DOHH2 (cell line): ENCODE results near the gene BMAL2.

Source experiments
- H3F3A ChIP-seq: fragments of 200-600 bp; sonication (generic), shearing (Covaris generic); 2 replicates; pipeline ENCODE4 v1.6.0; 2016; ENCODE audit warnings: antibody characterized with exemption, mild to moderate bottlenecking; ENCODE audit not compliant: control insufficient read depth, insufficient read depth
- H3K27ac ChIP-seq: fragments of 200-600 bp; sonication (generic); 2 replicates; pipeline ENCODE4 v1.5.1; 2014; ENCODE audit warnings: low read depth, mild to moderate bottlenecking, low read length, moderate library complexity
- H3K27me3 ChIP-seq: fragments of 200-600 bp; sonication (generic); 2 replicates; pipeline ENCODE4 v1.6.1; 2014; ENCODE audit warnings: mild to moderate bottlenecking, low read length, mixed read lengths; ENCODE audit not compliant: control insufficient read depth
- H3K36me3 ChIP-seq: fragments of 200-600 bp; sonication (generic); 2 replicates; pipeline ENCODE4 v1.6.1; 2014; ENCODE audit warnings: mild to moderate bottlenecking, low read length, moderate library complexity, mixed read lengths; ENCODE audit not compliant: control insufficient read depth
- H3K4me1 ChIP-seq: fragments of 200-600 bp; sonication (generic); 2 replicates; pipeline ENCODE4 v1.6.1; 2014; ENCODE audit warnings: mild to moderate bottlenecking, low read length, mixed read lengths; ENCODE audit not compliant: control insufficient read depth
- H3K4me2 ChIP-seq: fragments of 200-600 bp; sonication (generic); 2 replicates; pipeline ENCODE4 v1.6.0; 2014; ENCODE audit warnings: mild to moderate bottlenecking, low read length, moderate library complexity
- H3K4me3 ChIP-seq: fragments of 200-600 bp; sonication (generic); 2 replicates; pipeline ENCODE4 v1.5.1; 2014; ENCODE audit warnings: mild to moderate bottlenecking, low read length, mixed read lengths
- H3K79me2 ChIP-seq: fragments of 200-600 bp; sonication (generic); 2 replicates; pipeline ENCODE4 v1.6.1; 2014; ENCODE audit warnings: mild to moderate bottlenecking, low read length, mixed read lengths; ENCODE audit not compliant: control insufficient read depth
- H3K9me2 ChIP-seq: fragments of 200-600 bp; sonication (generic); replicated peaks from 2 replicates; pipeline ENCODE4 v1.6.1; 2014; ENCODE audit warnings: mild to moderate bottlenecking, low read length, mixed read lengths; ENCODE audit not compliant: control insufficient read depth
- H3K9me3 ChIP-seq: fragments of 200-600 bp; sonication (generic); 2 replicates; pipeline ENCODE4 v1.6.1; 2014; ENCODE audit warnings: antibody characterized with exemption, low read length, mixed read lengths; ENCODE audit not compliant: control insufficient read depth, insufficient read depth
- H4K20me1 ChIP-seq: fragments of 200-600 bp; sonication (generic); 2 replicates; pipeline ENCODE4 v1.6.0; 2014; ENCODE audit warnings: low read depth, mild to moderate bottlenecking, antibody characterized with exemption, low read length, moderate library complexity; ENCODE audit not compliant: control insufficient read depth, insufficient read depth
- EZH2phosphoT487 ChIP-seq: fragments of 200-600 bp; sonication (generic); IDR thresholded peaks from 2 replicates; pipeline ENCODE4 v1.6.1; 2017; ENCODE audit warnings: borderline replicate concordance, mild to moderate bottlenecking, antibody characterized with exemption, low read length, moderate library complexity, mixed read lengths
- TF ChIP-seq, protein P1 (sequence below): fragments of 200-600 bp; sonication (generic); IDR thresholded peaks from one replicate; pipeline ENCODE4 v1.5.1; 2014; ENCODE audit warnings: antibody characterized with exemption, mild to moderate bottlenecking, low read depth, low read length; ENCODE audit not compliant: poor library complexity, severe bottlenecking

BMAL2 gene

DNA sequence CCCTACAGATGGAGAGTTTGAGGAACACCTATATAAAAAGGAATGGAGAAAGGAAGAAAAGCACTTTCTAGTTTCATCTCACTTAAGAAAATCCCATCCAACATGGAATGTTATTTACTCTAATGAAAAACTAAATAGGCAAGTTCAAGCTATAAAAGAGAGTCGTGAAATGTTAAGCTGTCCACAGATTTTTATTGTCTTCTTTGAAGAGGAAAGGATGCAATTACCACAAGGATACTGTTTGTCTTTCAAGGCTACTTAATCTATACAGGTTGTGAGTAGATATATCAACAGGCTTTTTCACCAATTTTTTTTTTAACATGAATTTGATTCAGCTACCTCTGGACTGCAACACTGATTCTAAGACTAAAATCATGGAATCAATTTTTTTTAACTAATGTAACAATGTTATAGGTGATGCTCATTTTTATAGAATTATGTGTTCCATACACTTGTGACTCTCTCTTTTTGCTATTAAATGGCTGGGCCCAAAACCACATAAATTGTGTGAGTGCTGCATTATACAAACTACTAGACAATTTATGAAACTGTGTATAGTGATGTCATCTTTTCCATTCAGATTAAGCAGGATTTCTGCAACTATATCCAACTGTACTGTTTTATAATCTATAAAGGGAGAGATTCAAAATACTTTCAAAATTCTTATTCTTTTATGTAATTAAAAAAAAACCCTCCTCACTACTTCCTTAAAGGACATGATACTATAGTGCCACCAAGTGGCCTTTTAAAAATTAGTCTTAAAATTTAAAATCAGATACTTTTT is 26.8 kb upstream of the BMAL2 start:
- peaks cover 5% of the 10 kb centered on the region; the same call in 1 of the 2 replicates for H3K4me1 ChIP-seq
- no peaks in the 10 kb centered on the region for H3K9me2 ChIP-seq
- TF ChIP-seq, protein P1, sequence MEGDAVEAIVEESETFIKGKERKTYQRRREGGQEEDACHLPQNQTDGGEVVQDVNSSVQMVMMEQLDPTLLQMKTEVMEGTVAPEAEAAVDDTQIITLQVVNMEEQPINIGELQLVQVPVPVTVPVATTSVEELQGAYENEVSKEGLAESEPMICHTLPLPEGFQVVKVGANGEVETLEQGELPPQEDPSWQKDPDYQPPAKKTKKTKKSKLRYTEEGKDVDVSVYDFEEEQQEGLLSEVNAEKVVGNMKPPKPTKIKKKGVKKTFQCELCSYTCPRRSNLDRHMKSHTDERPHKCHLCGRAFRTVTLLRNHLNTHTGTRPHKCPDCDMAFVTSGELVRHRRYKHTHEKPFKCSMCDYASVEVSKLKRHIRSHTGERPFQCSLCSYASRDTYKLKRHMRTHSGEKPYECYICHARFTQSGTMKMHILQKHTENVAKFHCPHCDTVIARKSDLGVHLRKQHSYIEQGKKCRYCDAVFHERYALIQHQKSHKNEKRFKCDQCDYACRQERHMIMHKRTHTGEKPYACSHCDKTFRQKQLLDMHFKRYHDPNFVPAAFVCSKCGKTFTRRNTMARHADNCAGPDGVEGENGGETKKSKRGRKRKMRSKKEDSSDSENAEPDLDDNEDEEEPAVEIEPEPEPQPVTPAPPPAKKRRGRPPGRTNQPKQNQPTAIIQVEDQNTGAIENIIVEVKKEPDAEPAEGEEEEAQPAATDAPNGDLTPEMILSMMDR, result peak; percentile 10
- no peak for TF ChIP-seq EZH2phosphoT487
- no peaks in the 10 kb centered on the region for H3F3A ChIP-seq
- H3K36me3 ChIP-seq, result peaks cover 11% of the 10 kb centered on the region
- no peaks in the 10 kb centered on the region for H3K27me3 ChIP-seq
- H4K20me1 ChIP-seq, result no peaks in the 10 kb centered on the region
- no peak overlapping the region for H3K27ac ChIP-seq
- no peaks in the 10 kb centered on the region for H3K79me2 ChIP-seq
- H3K4me3 ChIP-seq, result no peak overlapping the region
- no peaks in the 10 kb centered on the region for H3K9me3 ChIP-seq
- H3K4me2 ChIP-seq, result no peak overlapping the region

- Histone ChIP-seq H3K27me3 (no peaks in the 10 kb centered on the region), H3K4me1 (peaks cover 5% of the 10 kb centered on the region; the same call in 1 of the 2 replicates), H3K9me3 (no peaks in the 10 kb centered on the region), H3K36me3 (peaks cover 8% of the 10 kb centered on the region; the same call in 1 of the 2 replicates), H3K27ac (no peak overlapping the region), H3K4me2 (no peak overlapping the region), H3K9me2 (no peaks in the 10 kb centered on the region), H3K79me2 (no peaks in the 10 kb centered on the region), H3K4me3 (no peak overlapping the region), H4K20me1 (no peaks in the 10 kb centered on the region), H3F3A (no peaks in the 10 kb centered on the region)
- TF ChIP-seq EZH2phosphoT487, result no peak
- TF ChIP-seq, protein P1, result no peak
These were observed 23.2 kb upstream of the BMAL2 start for GRCh38 chr12:27309293-27309994.

DNA sequence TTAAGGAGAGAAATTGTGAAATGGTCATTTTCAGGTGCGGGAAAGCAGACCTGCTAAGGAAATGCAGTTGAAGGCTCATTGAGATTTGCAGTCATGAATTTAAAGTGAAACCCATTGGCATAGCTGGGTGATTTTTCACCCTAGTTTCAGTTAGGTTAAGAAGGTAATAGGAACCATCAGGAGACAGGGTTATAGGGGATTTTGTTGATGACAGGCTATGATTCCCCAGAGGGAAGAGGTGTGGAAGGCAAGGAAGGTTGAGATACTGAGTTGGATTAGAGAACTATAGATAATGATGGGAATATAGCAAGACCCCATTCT is 22.7 kb upstream of the BMAL2 start:
- no peaks in the 10 kb centered on the region for H3K9me2 ChIP-seq
- H3K9me3 ChIP-seq, result no peaks in the 10 kb centered on the region
- no peak for TF ChIP-seq EZH2phosphoT487
- TF ChIP-seq, protein P1, result no peak
- H3K4me1 ChIP-seq, result peaks cover 3% of the 10 kb centered on the region; the same call in 1 of the 2 replicates
- H3K27me3 ChIP-seq, result no peaks in the 10 kb centered on the region
- no peak overlapping the region for H3K27ac ChIP-seq
- H3K36me3 ChIP-seq, result peaks cover 8% of the 10 kb centered on the region; the same call in 1 of the 2 replicates
- H4K20me1 ChIP-seq, result no peaks in the 10 kb centered on the region
- H3K4me2 ChIP-seq, result no peak overlapping the region
- no peaks in the 10 kb centered on the region for H3K79me2 ChIP-seq
- no peaks in the 10 kb centered on the region for H3F3A ChIP-seq
- no peak overlapping the region for H3K4me3 ChIP-seq
